ENCODE results near the gene SIRPG. TPM values are rescaled to one million over a fixed set of nuclear protein-coding genes. Genes with fewer than 3 reads are reported as not detected.

The SIRPG gene
- total RNA-seq, 1 donor from 2014 or later: not detected

GRCh38 chr20:1631309-1632151 is 26.0 kb downstream of the SIRPG start:
- H3K4me1 Mint-ChIP-seq (ENCODE audit: unreplicated experiment): peaks cover 22% of the 10 kb centered on the region
- H3K27ac Mint-ChIP-seq (ENCODE audit: unreplicated experiment): no peak overlapping the region
- TF ChIP-seq CTCF (IDR thresholded peaks at IDR 0.05; ENCODE audit: unreplicated experiment): no peak
- DNase-seq (ENCODE audit: low spot score): no peak
- H3K27me3 Mint-ChIP-seq (ENCODE audit: unreplicated experiment): peaks cover 4% of the 10 kb centered on the region
- H3K36me3 Mint-ChIP-seq (ENCODE audit: low read depth, unreplicated experiment): no peaks in the 10 kb centered on the region
- H3K9me3 Mint-ChIP-seq (ENCODE audit: unreplicated experiment): no peaks in the 10 kb centered on the region
- no peak overlapping the region for H3K4me3 Mint-ChIP-seq (ENCODE audit: unreplicated experiment)

- Mint-ChIP-seq H3K4me3 (ENCODE audit: unreplicated experiment) (no peak overlapping the region), H3K27ac (ENCODE audit: unreplicated experiment) (no peak overlapping the region), H3K9me3 (ENCODE audit: unreplicated experiment) (no peaks in the 10 kb centered on the region), H3K36me3 (ENCODE audit: low read depth, unreplicated experiment) (no peaks in the 10 kb centered on the region), H3K27me3 (ENCODE audit: unreplicated experiment) (peaks cover 4% of the 10 kb centered on the region), H3K4me1 (ENCODE audit: unreplicated experiment) (peaks cover 22% of the 10 kb centered on the region)
- no peak for TF ChIP-seq CTCF (IDR thresholded peaks at IDR 0.05; ENCODE audit: unreplicated experiment)
- DNase-seq (ENCODE audit: low spot score): no peak
Observed at GRCh38 chr20:1630186-1630585, 27.4 kb downstream of the SIRPG start.

GRCh38 chr20:1629321-1629720 is 28.3 kb downstream of the SIRPG start:
- Mint-ChIP-seq H3K27ac (ENCODE audit: unreplicated experiment) (no peak overlapping the region), H3K27me3 (ENCODE audit: unreplicated experiment) (peaks cover 2% of the 10 kb centered on the region), H3K36me3 (ENCODE audit: low read depth, unreplicated experiment) (no peaks in the 10 kb centered on the region), H3K4me1 (ENCODE audit: unreplicated experiment) (peaks cover 22% of the 10 kb centered on the region), H3K9me3 (ENCODE audit: unreplicated experiment) (no peaks in the 10 kb centered on the region), H3K4me3 (ENCODE audit: unreplicated experiment) (no peak overlapping the region)
- DNase-seq (ENCODE audit: low spot score): no peak
- no peak for TF ChIP-seq CTCF (IDR thresholded peaks at IDR 0.05; ENCODE audit: unreplicated experiment)

GRCh38 chr20:1628621-1629020 is 29.0 kb downstream of the SIRPG start:
- Mint-ChIP-seq H3K36me3 (ENCODE audit: low read depth, unreplicated experiment) (no peaks in the 10 kb centered on the region), H3K4me1 (ENCODE audit: unreplicated experiment) (peaks cover 22% of the 10 kb centered on the region), H3K4me3 (ENCODE audit: unreplicated experiment) (no peak overlapping the region), H3K9me3 (ENCODE audit: unreplicated experiment) (no peaks in the 10 kb centered on the region), H3K27ac (ENCODE audit: unreplicated experiment) (no peak overlapping the region), H3K27me3 (ENCODE audit: unreplicated experiment) (peaks cover 2% of the 10 kb centered on the region)
- DNase-seq (ENCODE audit: low spot score): no peak
- no peak for TF ChIP-seq CTCF (IDR thresholded peaks at IDR 0.05; ENCODE audit: unreplicated experiment)

- DNase-seq (ENCODE audit: low spot score): no peak
- TF ChIP-seq CTCF (IDR thresholded peaks at IDR 0.05; ENCODE audit: unreplicated experiment): no peak
- Mint-ChIP-seq H3K4me3 (ENCODE audit: unreplicated experiment) (no peak overlapping the region), H3K4me1 (ENCODE audit: unreplicated experiment) (peaks cover 26% of the 10 kb centered on the region), H3K9me3 (ENCODE audit: unreplicated experiment) (no peaks in the 10 kb centered on the region), H3K36me3 (ENCODE audit: low read depth, unreplicated experiment) (no peaks in the 10 kb centered on the region), H3K27me3 (ENCODE audit: unreplicated experiment) (peaks cover 2% of the 10 kb centered on the region), H3K27ac (ENCODE audit: unreplicated experiment) (no peak overlapping the region)
Observed at GRCh38 chr20:1627200-1627550, 30.4 kb downstream of the SIRPG start.
